ENCODE data around the gene CTXN3. TPM values are rescaled to one million over a fixed set of nuclear protein-coding genes. Genes with fewer than 3 reads are reported as not detected.

CTXN3 gene
- total and polyA plus RNA-seq, 2 donors from 2014 or later, result 0.35 to 79.2 TPM

GRCh38 chr5:127609957-127610356 is 38.9 kb upstream of the CTXN3 start:
- no peak for FAIRE-seq
- DNase-seq, result no peak
- H3K9ac ChIP-seq (ENCODE audit: low read length in 3 of 3), result no peak overlapping the region
- no peak overlapping the region for H3K4me3 ChIP-seq (ENCODE audit: low read length in 3 of 3)
- no peaks in the 10 kb centered on the region for H3K27me3 ChIP-seq (ENCODE audit: control insufficient read depth, insufficient read depth, low read length)
- intact Hi-C loops (cut with DNase I), result no loop called here
- no peaks in the 10 kb centered on the region for H3K36me3 ChIP-seq (ENCODE audit: control insufficient read depth in 2 of 3, insufficient read depth in 3 of 3, low read length in 3 of 3)
- H3K4me1 ChIP-seq (ENCODE audit: control insufficient read depth in 2 of 3, insufficient read depth in 2 of 3, low read depth in 1 of 3, low read length in 3 of 3), result no peaks in the 10 kb centered on the region
- H3K27ac ChIP-seq (ENCODE audit: low read depth in 2 of 2, low read length in 2 of 2), result no peak overlapping the region
- TF ChIP-seq CTCF (IDR thresholded peaks at IDR 0.05; ENCODE audit: borderline replicate concordance, extremely low read depth, insufficient read depth), result no peak
- no peaks in the 10 kb centered on the region for H3K9me3 ChIP-seq (ENCODE audit: control insufficient read depth in 2 of 3, insufficient read depth in 1 of 3, low read length in 3 of 3)

GRCh38 chr5:127612441-127613141 is 36.3 kb upstream of the CTXN3 start:
- DNase-seq (no peak), FAIRE-seq (no peak)
- Histone ChIP-seq H3K9ac (ENCODE audit: low read length in 3 of 3) (no peak overlapping the region), H3K27me3 (ENCODE audit: control insufficient read depth, insufficient read depth, low read length) (no peaks in the 10 kb centered on the region), H3K36me3 (ENCODE audit: control insufficient read depth in 2 of 3, insufficient read depth in 3 of 3, low read length in 3 of 3) (no peaks in the 10 kb centered on the region), H3K4me1 (ENCODE audit: control insufficient read depth in 2 of 3, insufficient read depth in 2 of 3, low read depth in 1 of 3, low read length in 3 of 3) (no peaks in the 10 kb centered on the region), H3K27ac (ENCODE audit: low read depth in 2 of 2, low read length in 2 of 2) (no peak overlapping the region), H3K4me3 (ENCODE audit: low read length in 3 of 3) (no peak overlapping the region), H3K9me3 (ENCODE audit: control insufficient read depth in 2 of 3, insufficient read depth in 1 of 3, low read length in 3 of 3) (no peaks in the 10 kb centered on the region)
- intact Hi-C loops (cut with DNase I), result no loop called here
- no peak for TF ChIP-seq CTCF (IDR thresholded peaks at IDR 0.05; ENCODE audit: borderline replicate concordance, extremely low read depth, insufficient read depth)

GRCh38 chr5:127615916-127616315 is 33.0 kb upstream of the CTXN3 start:
- no peaks in the 10 kb centered on the region for H3K36me3 ChIP-seq (ENCODE audit: control insufficient read depth in 2 of 3, insufficient read depth in 3 of 3, low read length in 3 of 3)
- intact Hi-C loops (cut with DNase I), result no loop called here
- FAIRE-seq (no peak), DNase-seq (no peak)
- peaks cover 0 to 2% (median 0%) of the 10 kb centered on the region in 3 donors for H3K9me3 ChIP-seq (ENCODE audit: control insufficient read depth in 2 of 3, insufficient read depth in 1 of 3, low read length in 3 of 3)
- TF ChIP-seq CTCF (IDR thresholded peaks at IDR 0.05; ENCODE audit: borderline replicate concordance, extremely low read depth, insufficient read depth), result no peak
- H3K4me1 ChIP-seq (ENCODE audit: control insufficient read depth in 2 of 3, insufficient read depth in 2 of 3, low read depth in 1 of 3, low read length in 3 of 3), result no peaks in the 10 kb centered on the region
- no peak overlapping the region for H3K4me3 ChIP-seq (ENCODE audit: low read length in 3 of 3)
- H3K27me3 ChIP-seq (ENCODE audit: control insufficient read depth, insufficient read depth, low read length), result no peaks in the 10 kb centered on the region
- no peak overlapping the region for H3K9ac ChIP-seq (ENCODE audit: low read length in 3 of 3)
- H3K27ac ChIP-seq (ENCODE audit: low read depth in 2 of 2, low read length in 2 of 2), result no peak overlapping the region
